ENCODE data around the gene MPDZ. TPM values are rescaled to one million over a fixed set of nuclear protein-coding genes. Genes with fewer than 3 reads are reported as not detected.

Gene MPDZ
- total RNA-seq, 1 donor from 2014 or later = 43.6 TPM

DNA sequence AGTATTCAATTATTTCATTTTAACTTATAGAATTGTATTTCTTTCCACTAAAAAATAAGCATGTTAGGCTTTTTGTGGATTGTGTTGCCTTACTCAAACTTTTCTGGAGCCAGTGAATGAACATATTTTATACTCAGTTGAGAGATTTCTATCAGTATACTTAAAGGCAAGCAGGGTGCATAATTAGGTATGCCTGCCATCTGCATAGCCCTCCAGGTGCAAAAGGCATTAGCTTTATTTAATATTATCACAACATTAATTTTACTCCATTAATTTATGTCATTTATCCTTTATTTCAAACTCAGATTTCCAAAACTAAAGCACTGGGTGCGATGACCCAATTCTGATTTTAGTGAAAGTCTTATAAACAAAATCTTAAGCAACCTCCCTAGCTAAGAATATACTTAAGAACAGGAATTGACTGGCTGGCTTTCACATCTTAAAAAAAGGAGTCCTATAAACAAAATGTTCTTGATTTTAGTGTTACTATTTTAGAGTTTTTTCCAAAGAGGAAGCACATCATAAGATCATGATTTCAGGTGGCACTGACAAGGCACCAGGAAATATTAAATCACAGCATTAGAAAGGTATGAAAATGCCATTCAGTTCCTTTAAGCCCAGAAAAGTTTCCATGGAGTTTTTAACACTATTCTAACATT lies 178.4 kb downstream of the MPDZ start:
- DNase-seq (ENCODE audit: low spot score in 2 of 2) (no peak), FAIRE-seq (no peak)

DNA sequence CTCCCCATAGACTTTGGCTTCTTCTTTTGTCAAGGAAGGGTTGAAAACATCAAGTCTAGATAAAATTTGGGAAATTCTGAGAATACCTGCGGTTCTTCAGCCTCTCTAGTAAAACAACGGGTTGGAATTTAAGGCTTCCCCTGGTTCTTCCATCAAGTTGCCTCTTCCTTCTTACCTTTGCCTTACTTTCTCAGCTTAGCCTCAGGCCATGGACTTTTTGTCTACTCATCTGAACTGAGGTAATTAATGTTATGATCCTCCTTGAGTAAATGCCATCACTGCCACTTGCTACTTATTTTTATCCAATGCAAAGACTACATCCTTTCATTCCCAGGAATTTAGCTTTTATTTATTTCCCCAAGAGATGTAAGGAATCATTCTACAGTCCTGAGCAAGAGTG lies 184.4 kb downstream of the MPDZ start:
- no peak for FAIRE-seq
- DNase-seq (ENCODE audit: low spot score in 2 of 2) = no peak

DNA sequence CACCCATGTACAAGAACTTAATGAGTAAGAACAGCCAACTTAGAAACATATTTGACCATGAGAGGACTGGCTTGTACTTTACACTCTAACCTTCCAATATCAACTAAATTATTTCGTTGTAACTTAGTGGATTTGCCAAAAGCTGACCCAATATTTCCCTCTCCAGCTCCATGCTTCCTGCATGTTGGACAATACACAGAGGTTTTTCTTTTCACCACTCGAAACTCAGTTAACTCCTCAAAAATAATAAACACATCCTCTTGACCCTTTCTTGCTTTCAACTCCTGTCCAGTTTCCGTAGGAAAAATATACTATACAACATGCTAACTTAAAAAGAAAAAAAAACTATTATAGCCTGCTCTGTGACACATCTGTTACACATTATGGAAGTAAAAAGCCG lies 188.9 kb downstream of the MPDZ start:
- FAIRE-seq (no peak), DNase-seq (ENCODE audit: low spot score in 2 of 2) (no peak)

DNA sequence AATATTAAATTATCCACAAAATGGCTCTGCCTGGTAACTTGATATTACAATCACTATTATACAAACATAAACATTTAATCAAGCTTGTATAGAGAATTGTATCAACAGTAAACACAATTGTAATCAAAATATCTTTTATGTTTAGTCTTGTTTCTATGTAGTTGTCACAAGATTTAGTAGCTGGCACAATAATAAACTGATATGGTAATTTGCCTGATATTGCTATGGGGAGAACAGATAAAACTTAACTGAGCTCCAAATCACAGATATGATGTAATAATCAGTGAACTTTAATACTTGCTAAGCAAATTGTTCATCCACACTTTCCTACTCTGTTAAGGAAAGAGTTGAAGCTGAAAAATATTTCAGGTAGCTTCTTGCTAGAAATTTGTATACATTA lies 189.8 kb downstream of the MPDZ start:
- FAIRE-seq = no peak

DNA sequence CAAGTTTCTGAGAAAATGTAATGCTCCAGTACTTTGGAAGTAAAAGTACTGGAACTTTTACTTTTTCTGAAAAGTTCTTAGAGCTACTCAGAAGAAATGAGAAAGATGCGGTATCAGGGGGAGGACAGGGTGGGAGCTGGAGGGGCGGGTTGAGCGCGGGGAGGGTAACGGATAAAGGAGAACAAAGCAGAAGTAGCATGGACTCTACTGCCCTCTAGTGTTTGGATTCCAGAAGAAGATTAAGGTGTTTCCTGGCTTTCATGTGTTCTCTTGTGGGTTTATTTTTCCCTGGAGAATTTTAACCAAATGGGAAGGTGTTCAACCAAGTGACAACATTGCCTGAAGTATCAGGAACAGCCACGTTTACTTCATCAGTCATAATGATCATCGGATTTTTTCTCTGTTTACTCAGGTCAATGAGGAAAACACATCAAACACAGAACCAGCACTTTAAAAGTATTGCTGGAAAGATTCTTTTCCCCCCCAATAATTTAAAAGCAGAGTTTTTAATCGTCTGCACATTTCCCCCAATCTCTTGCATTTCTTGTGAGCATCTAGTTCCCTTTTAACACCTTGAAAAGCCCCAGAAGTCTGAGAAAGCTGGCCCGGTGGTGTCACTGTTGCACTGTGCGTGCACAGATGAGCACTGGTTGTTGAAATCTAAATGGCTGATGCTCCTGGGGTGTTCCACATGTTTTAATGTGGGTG lies 190.6 kb downstream of the MPDZ start:
- DNase-seq (ENCODE audit: low spot score in 2 of 2) = peak; percentile 32 to 68
- FAIRE-seq = no peak

More for the DNA sequence above, 189.8 kb downstream of the MPDZ start:
- DNase-seq (ENCODE audit: low spot score in 2 of 2) = no peak

DNA sequence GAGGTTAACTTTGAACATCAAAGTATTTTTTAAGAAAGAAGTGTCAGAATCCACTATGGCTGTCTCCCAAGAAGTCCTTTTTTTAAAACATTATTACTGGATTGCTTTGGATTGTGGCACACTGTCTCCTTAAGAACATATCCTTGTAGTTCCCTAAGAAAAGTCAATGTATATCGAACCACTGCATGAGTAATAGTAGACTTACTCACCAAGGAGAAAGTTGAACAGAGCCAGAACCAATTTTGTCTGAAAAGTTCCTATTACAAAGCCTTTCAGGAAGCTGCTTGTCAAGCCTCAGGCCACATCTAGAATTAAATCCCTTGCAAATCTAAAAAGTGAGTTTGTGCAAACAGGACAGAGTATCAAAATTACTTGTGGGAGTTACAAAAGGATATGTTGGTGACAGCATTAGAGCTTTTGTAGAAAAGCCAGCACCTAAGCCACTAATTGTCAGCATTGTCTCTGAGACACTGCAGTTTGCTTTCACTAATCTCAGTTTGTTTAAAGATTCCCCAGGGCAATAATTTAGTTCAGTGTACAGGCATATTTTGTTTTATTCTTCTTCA lies 195.4 kb downstream of the MPDZ start:
- DNase-seq (ENCODE audit: low spot score in 2 of 2) = no peak
- FAIRE-seq = no peak

DNA sequence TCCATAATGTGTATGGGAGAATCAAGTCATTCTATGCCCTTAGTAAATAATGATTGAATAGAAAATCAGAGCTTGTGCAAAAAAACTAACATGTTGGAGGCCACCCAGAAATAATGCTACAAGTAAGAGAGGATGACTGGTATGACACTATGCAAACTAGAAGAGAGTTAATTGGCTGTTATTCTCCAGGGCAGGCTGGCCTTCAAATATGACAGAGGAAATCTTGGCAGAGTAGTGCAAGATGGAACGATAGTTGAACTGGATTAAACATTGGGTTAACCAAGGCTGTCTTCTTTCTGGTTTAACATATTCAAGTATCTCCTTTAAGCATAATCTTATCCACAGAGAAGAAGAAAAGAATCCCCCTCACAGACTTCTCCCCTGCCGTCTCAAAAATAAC lies 196.1 kb downstream of the MPDZ start:
- FAIRE-seq (no peak), DNase-seq (ENCODE audit: low spot score in 2 of 2) (no peak)

DNA sequence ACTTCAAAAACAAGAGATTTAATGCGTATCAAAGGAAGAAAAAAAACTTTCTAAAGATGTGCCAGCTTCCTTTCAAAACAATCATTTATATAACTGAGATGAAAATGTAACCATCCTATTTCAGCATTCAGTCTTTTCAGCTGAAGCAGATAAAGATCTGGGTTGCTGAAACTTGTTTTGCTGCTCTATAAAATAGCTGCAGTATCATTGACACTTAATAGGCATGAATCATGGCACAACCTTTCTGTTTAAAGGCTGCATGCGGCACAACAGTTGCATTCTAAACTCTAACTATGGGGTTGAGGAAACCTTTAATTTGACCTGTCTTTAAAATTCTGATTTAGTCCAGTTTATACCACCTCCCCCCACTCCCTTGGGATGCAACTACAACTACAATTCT lies 196.7 kb downstream of the MPDZ start:
- FAIRE-seq (no peak), DNase-seq (ENCODE audit: low spot score in 2 of 2) (no peak)

DNA sequence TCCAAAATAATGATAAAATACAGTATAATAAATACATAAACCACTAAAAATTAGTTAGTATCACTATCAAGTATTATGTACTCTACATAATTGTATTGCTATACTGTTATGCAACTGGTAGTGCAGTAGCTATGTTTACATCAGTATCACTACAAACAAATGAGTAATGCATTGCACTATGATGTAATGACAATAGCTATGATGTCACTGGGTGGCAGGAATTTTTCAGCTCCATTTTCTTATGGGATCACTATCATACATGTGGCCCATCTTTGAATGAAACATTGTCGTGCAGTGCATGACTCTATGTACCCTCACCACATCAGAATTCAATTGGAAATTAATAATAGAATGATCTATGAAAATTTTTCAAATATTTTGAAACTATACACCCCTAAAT lies 201.3 kb downstream of the MPDZ start:
- FAIRE-seq = no peak

DNA sequence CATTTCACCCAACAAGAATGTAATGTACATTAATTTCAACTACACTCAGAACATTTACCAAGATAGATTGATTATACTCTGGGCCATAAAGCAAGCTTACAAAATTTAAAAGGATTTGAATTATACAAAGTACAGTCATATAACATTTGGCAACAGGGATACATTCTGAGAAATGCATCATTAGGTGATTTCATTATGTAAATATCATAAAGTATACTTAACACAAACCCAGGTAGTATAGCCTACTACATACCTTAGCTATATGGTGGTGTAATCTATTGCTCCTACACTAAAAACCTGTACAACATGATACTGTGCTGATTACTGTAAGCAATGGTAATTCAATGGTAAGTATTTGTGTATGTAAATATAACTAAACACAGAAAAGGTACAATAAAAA lies 202.9 kb downstream of the MPDZ start:
- FAIRE-seq (no peak), DNase-seq (ENCODE audit: low spot score in 2 of 2) (no peak)

More for the DNA sequence above, 201.3 kb downstream of the MPDZ start:
- no peak for DNase-seq (ENCODE audit: low spot score in 2 of 2)

DNA sequence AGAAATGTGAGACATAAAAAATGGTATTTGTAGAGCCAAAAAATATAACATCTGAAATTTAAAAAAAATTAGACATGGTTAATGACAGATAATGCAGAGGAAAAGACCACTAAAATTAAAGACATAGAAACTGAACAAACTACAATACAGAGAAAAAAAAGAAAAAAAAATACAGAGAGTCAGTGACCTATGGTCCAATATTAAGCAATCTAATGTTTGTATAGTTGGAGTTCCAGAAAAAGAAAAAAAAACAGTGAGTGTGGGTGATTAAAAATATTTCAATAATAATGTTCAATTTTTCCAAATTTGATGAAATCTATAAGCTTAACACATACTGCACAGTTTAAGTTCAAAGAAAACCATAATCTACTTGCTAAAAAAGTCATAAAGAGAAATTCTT lies 207.6 kb downstream of the MPDZ start:
- DNase-seq (ENCODE audit: low spot score in 2 of 2) (no peak), FAIRE-seq (no peak)

DNA sequence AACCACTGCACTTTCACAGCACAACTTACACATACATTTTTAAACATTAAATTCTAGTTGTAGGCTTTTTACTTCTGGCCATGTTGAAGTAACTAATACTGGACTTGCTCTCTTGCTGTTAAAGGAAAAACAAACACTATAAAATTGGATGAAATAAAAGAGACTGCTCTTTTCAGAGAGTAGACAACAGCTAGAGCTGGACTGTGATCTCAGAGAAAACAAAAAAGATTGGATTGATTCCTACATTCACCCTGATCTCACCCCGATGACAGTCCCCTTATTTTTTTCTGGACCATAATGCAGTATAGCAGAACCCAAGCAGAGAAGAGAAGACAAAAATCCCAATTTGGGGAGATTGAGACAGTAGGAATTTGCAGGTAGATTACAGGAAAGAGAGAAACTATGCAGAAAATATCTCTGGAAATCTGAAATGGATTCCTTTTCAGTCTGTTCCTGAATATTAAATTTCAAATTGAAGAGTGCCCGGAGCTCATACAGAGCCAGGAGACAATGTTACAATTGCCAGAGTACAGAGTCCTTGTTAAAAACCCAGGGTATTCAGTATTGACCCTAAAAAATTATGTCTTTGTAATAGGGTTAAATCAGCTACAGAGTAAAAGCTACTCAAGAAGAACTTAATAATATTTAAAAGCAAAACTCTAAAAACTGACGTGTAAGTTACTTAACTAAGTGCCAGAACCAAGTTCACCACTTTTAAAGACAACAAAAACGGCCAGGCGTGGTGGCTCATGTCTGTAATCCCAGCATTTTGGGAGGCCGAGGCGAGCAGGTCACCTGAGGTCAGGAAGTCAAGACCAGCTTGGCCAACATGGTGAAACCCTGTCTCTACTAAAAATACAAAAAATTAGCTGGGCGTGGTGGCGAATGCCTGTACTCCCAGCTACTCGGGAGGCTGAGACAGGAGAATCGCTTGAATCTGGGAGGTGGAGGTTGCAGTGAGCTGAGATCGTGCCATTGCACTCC lies 208.6 kb downstream of the MPDZ start:
- FAIRE-seq = no peak
- no peak for DNase-seq (ENCODE audit: low spot score in 2 of 2)

DNA sequence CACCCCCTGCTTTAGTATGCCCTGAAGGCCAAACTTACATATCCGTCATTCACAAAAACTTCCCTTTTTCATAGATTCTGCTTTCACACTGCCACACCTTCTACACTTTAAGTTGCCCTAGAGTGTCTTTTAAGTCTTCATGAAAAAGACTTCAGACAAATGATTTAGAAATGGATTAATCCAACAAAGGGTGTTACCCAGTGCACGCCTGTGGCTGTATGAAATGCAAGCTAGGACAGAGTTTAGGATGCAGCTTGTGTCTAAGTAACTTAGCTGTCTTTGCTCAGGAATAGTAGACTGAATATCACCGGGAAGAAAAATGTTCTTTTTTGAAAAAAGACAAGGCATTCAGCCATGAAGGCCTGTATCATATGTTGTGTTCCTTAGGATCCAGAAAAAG lies 210.0 kb downstream of the MPDZ start:
- no peak for FAIRE-seq

DNA sequence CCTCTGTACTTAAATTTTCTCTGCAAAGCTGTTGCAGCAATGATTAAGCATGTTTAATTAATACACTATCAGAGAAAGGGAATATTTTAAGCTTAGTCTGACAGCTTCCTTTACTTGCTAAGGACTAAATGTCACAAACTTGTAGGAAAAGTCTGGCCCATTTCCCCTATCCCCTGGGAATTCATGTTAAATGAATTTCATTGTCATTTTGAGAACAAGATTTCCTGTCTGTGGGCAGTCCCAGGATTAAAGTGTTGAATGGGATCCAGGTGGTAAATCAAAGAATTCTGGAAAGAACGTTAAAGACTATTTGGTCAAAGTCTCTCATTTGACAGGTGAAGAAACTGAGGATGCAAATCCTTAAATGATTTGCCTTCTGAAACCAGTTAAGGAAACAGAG lies 214.8 kb downstream of the MPDZ start:
- DNase-seq (ENCODE audit: low spot score in 2 of 2) = no peak

More for the DNA sequence above, 210.0 kb downstream of the MPDZ start:
- no peak for DNase-seq (ENCODE audit: low spot score in 2 of 2)

DNA sequence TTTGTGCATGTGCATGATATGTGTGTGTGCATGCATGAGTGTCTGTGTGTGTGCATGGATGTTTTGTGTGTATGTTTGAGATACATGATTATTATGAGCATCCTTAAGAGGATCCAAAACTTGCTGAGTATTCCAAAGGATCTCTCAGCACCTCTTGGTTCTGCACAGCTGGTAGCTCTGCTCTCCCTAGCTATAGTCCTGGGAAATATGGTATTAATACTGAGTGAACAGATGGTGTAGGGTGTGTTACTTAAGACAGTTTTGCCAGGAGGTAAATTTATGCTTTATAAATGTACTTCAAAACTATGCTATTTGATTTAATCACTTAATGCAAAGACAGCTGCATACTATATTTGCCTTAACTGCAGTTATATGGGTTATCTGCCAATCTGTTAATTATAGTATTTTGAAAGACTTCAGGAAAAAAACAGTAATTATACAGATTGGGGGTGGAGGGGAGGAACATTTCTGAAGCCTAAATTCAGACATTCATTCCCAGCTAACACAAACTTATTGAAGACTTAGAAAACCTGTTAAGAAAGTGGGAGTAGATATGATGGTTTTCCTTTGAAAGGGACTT lies 215.5 kb downstream of the MPDZ start:
- no peak for FAIRE-seq
- no peak for DNase-seq (ENCODE audit: low spot score in 2 of 2)

More for the DNA sequence above, 214.8 kb downstream of the MPDZ start:
- no peak for FAIRE-seq

DNA sequence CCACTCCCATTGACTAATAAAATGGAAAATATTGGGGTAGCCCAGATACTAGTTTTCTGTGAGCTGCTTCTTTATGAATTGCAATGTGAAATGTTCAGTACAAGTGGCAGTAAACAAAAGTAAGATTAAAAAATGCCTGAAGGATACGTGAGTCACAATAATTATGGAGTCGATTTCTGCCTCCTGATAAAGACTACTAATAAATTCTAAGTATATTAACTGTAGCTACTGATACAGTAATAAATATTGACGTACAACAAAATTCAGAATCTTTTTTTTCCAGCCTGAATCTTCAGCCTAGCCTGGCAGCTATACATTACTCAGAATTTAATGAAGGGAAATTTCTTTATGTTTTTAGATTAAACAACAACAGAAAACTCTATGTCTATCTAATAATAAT lies 218.1 kb downstream of the MPDZ start:
- DNase-seq (ENCODE audit: low spot score in 2 of 2) = no peak
- no peak for FAIRE-seq

Data from frontal cortex (tissue), 4 donors.